Uterus (tissue), 2 donors: ENCODE measurements around the gene MLXIPL.

Experiments
- POLR2A ChIP-seq, 2 donors: fragments of 450-650 bp; IDR thresholded peaks; one replicate each; pipeline ENCODE4 v1.6.1; 2016; ENCODE audit warnings: antibody characterized with exemption in 2 of 2, mild to moderate bottlenecking in 1 of 2, moderate library complexity in 1 of 2
- TF ChIP-seq, protein P1 (sequence below), 4 experiments: fragments of 200-600 bp in 2 of 4; fragments of 450-650 bp in 2 of 4; sonication (generic) in 2 of 4; IDR thresholded peaks; one replicate each; pipeline ENCODE4 v1.5.1; 2016 to 2019; ENCODE audit warnings: antibody characterized with exemption in 4 of 4, mild to moderate bottlenecking in 2 of 4, moderate library complexity in 1 of 4

DNA sequence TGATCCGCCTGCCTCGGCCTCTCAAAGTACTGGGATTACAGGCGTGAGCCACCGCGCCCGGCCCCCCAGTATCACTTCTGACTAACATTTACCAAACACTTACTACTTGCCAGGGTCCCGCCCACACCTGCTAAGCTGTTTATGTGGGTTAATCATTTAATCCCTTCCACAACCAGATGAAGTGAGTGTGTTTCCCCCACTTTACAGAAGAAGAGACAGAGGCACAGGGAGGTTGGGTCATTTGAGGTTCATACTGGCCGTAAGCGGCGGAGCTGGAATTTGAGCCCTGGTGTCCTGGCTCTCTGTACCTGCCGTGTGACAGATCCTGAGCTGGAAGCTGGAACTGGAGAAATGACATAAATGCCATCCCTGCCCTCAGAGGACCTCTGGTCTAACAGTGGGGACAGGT is 28.2 kb upstream of the MLXIPL start:
- TF ChIP-seq, protein P1, sequence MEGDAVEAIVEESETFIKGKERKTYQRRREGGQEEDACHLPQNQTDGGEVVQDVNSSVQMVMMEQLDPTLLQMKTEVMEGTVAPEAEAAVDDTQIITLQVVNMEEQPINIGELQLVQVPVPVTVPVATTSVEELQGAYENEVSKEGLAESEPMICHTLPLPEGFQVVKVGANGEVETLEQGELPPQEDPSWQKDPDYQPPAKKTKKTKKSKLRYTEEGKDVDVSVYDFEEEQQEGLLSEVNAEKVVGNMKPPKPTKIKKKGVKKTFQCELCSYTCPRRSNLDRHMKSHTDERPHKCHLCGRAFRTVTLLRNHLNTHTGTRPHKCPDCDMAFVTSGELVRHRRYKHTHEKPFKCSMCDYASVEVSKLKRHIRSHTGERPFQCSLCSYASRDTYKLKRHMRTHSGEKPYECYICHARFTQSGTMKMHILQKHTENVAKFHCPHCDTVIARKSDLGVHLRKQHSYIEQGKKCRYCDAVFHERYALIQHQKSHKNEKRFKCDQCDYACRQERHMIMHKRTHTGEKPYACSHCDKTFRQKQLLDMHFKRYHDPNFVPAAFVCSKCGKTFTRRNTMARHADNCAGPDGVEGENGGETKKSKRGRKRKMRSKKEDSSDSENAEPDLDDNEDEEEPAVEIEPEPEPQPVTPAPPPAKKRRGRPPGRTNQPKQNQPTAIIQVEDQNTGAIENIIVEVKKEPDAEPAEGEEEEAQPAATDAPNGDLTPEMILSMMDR (IDR thresholded peaks at IDR 0.05): no peak
- no peak for TF ChIP-seq POLR2A (IDR thresholded peaks at IDR 0.05)
